ENCODE data around the gene STEAP4.
"Not testable (repeated sequence)": the region's sequence is repeated elsewhere in the genome, so short reads cannot be mapped to it uniquely, and the experiment has no call there.

The STEAP4 gene

GRCh38 chr7:88267421-88267820, 39.3 kb downstream of the STEAP4 start:
- no peak for DNase-seq

GRCh38 chr7:88264987-88265386, 41.7 kb downstream of the STEAP4 start:
- DNase-seq = not testable (repeated sequence)

GRCh38 chr7:88262562-88262961, 44.1 kb downstream of the STEAP4 start:
- DNase-seq = no peak

- no peak for DNase-seq
These were observed 46.0 kb downstream of the STEAP4 start for GRCh38 chr7:88260719-88261118.

- DNase-seq = no peak
These were observed 46.9 kb downstream of the STEAP4 start for GRCh38 chr7:88259656-88260380.

- DNase-seq = not testable (repeated sequence)
These were observed 48.4 kb downstream of the STEAP4 start for GRCh38 chr7:88258296-88258695.

- DNase-seq = no peak
These were observed 49.8 kb downstream of the STEAP4 start for GRCh38 chr7:88256906-88257305.

GRCh38 chr7:88254721-88255424, 51.8 kb downstream of the STEAP4 start:
- no peak for DNase-seq

- no peak for DNase-seq
These were observed 53.1 kb downstream of the STEAP4 start for GRCh38 chr7:88253640-88254039.

GRCh38 chr7:88244258-88244657, 62.4 kb downstream of the STEAP4 start:
- DNase-seq = no peak

- peak in 1 of 5 donors; percentile 8 for DNase-seq
These were observed 63.3 kb downstream of the STEAP4 start for GRCh38 chr7:88243345-88243909.

GRCh38 chr7:88239852-88240251, 66.8 kb downstream of the STEAP4 start:
- DNase-seq = no peak

GRCh38 chr7:88233828-88234227, 72.9 kb downstream of the STEAP4 start:
- no peak for DNase-seq

GRCh38 chr7:88230646-88231045, 76.0 kb downstream of the STEAP4 start:
- no peak for DNase-seq

GRCh38 chr7:88229302-88229995, 77.2 kb downstream of the STEAP4 start:
- no peak for DNase-seq

GRCh38 chr7:88226886-88227516, 79.7 kb downstream of the STEAP4 start:
- no peak for DNase-seq

GRCh38 chr7:88226201-88226600, 80.5 kb downstream of the STEAP4 start:
- DNase-seq = no peak

GRCh38 chr7:88224601-88225275, 82.0 kb downstream of the STEAP4 start:
- DNase-seq = no peak

GRCh38 chr7:88223265-88223664, 83.4 kb downstream of the STEAP4 start:
- DNase-seq = no peak
